VCaP (cell line): ENCODE data around the gene CAPN15.

Experiments
- H3K27ac ChIP-seq: fragments of 450-650 bp; 2 replicates; pipeline ENCODE4 v1.5.1; 2017
- TF ChIP-seq, protein P1 (sequence below): fragments of 450-650 bp; conservative IDR thresholded peaks from 2 replicates; pipeline ENCODE4 v1.5.1; 2017; ENCODE audit warnings: mild to moderate bottlenecking, moderate library complexity

CAPN15 gene

DNA sequence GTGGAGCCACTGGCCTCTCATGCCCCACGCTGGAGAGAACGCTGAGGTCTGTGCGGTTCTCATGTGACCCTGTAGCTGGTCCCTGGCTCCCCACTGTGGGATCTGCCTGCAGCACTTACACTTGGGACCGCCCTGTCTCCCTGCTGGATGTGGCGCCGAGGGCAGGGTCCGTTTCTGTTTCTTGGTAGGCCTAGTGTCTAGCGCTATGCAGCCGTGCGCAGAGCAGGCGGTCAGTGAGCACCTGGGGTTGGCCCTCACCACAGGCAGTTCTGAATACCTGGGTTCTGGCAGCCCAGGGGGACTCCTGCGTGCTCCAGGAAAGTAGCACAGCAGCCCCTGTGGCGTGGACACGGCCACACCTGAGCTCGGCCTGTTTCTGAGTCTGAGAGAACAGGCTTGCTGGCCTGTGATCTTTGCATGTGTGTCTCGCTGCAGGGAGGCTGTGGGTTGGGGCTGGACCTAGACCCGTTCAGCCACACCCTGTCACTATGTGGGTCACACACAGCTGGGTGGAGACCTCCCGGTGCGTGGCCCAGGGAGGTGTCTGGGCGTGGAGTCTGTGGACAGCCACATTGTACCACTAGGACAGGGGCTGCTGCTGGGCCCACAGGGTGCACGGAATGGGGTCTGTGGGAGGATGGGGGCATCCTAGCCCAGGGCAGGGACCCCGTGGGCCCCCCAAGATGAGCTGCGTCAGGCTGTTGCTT lies 2.8 kb downstream of the CAPN15 start:
- H3K27ac ChIP-seq: no peak overlapping the region
- TF ChIP-seq, protein P1, sequence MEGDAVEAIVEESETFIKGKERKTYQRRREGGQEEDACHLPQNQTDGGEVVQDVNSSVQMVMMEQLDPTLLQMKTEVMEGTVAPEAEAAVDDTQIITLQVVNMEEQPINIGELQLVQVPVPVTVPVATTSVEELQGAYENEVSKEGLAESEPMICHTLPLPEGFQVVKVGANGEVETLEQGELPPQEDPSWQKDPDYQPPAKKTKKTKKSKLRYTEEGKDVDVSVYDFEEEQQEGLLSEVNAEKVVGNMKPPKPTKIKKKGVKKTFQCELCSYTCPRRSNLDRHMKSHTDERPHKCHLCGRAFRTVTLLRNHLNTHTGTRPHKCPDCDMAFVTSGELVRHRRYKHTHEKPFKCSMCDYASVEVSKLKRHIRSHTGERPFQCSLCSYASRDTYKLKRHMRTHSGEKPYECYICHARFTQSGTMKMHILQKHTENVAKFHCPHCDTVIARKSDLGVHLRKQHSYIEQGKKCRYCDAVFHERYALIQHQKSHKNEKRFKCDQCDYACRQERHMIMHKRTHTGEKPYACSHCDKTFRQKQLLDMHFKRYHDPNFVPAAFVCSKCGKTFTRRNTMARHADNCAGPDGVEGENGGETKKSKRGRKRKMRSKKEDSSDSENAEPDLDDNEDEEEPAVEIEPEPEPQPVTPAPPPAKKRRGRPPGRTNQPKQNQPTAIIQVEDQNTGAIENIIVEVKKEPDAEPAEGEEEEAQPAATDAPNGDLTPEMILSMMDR: no peak

DNA sequence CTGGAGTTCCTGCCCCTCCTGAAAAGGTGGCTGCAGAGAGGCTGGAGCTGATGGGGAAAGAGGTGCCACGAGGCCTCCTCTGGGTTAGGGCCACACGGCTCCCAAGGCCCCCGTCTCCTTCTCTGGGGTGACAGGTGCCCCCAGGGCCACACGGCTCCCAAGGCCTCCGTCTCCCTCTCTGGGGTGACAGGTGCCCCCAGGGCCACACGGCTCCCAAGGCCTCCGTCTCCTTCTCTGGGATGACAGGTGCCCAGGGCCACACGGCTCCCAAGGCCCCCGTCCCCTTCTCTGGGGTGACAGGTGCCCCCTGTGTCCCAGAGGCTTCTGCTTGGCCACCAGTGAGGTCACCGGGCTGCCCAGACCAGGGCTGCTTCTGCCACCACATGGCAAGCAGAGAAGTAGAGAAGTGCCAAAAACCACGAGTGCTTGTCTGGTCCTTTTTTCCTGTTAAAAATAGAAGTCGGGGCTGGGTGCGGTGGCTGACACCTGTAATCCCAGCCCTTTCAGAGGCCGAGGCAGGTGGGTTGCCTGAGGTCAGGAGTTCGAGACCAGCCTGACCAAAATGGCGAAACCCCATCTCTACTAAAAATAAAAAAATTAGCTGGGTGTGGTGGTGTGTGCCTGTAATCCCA lies 4.1 kb downstream of the CAPN15 start:
- TF ChIP-seq, protein P1: no peak
- H3K27ac ChIP-seq: no peak overlapping the region

DNA sequence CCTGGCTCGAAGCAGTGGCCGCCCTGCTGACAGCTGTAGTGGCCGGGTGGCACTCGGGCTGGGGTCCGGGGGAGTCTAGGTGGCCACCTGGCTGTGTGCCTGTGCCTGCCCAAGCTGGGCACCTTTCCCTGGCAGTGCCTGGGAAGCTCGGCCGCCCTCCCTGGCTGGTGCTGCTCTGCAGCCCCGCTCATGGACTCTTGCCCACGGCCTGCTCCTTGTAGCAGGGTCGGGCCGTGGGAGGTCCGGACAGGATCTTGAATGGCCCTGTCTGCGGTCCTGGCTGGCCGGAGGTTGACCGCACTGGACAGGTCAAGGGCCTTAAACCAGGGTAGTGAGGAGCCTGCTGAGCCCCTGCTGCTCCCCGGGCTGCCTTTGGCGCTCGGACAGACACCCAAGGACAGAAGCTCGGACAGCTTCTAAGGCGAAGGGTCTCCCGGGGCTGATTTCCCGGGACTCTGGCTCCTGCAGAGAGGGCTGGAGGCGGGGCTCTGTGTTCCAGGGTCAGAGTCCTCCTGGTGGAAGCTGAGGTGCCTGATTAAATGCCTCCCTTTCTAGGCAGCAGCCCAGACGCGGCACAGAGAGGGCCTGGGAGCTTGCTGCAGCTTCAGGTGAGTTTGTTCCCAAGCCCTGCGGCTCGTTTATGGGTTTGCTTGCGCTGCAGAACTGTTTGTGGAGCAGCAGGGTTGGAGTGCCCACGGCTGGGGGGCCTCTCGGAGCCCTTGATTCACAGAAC lies 6.0 kb downstream of the CAPN15 start:
- TF ChIP-seq, protein P1: no peak
- no peak overlapping the region for H3K27ac ChIP-seq

DNA sequence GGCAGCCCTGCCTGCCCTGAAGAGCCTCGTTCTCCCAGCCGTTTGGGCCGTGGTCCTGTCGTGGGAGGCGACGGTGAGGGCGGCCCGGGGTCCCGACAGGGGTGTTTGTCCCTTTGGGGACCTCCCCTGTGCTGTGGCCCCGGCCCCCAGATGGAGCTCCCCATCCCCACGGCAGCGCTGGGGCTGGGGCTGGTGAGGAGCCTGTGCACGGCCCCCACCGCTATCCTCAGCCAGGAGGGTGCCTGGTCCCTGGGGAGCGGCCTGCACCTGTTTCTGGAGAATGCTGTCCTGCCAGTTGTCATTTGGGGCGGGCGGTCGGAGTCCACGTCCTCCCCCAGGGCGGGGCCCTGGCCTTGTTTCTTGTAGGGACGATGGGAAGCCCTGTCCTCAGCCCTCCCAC lies 6.6 kb downstream of the CAPN15 start:
- TF ChIP-seq, protein P1: no peak
- no peak overlapping the region for H3K27ac ChIP-seq

DNA sequence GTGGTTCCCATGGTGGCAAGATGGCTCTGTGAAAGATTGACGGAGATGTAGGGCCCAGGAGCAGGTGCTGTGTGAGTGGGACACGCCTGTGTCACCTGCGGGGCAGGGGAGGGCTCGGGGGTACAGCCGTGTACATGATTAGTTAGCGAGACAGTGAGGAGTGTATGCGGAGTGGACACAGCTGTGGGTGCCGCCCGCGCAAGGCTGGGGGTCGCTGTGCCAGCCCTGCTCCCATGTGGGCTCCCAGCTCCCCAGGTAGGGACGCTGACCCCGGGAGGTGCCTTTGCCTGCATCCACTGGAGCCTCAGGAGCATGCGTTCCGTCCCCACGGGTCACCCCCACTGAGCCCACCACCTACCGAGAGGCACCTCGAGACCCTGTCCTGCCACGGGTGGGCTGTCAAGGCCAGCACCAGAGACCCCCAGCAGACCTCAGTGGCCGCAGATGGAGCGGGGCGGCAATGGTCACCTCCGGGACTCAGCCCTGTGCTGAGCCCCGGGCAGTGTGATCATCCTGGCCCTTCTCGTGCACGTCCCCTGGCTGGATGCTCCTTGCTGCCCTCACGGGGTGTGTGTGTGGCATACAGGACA lies 7.4 kb downstream of the CAPN15 start:
- no peak overlapping the region for H3K27ac ChIP-seq
- TF ChIP-seq, protein P1: no peak

DNA sequence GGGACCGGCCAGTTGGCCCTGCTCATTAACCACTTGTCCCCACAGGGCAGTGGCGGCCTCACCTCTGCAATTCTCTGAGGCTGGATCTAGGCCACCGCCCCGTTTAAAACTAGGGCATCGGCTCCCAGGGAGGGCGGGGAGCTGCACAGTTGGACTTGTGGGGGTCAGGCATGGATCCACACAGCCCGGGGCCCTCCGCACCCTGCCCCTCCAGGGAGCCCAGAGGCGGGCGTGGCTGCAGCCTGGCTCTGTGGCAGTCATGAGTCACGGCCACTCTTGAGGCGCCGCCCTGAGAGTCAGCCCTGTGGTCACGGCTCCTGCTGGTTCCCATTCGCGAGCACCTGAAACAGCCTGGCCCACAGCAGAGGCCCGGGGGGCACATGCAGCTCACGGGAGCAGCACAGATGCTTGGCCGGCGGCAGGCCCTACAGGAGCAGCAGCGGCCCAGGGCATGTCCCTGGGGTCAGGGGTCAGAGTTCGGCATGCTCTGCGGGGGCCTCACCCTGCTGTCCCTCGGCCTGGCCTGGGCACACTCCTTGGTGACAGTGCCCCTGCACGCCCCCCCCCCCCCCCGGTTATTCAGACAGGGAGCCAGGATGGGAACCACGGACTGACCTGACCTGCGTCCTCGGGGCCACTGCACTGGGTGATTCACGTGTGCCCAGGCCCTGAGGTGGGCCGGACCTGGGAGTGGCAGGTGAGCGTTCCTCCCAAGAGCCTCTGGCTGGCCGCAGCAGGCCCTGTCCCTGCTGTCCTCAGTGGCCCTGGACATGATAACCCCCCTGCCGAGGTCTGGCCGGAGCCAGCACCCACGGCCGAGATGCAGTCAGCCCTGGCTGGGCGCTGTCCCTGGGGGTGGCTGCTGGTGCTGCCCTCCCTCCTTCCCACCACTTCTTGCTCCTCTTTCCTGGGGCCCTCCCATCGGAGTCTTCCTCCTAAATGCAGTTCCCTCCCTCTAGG lies 8.2 kb downstream of the CAPN15 start:
- no peak overlapping the region for H3K27ac ChIP-seq
- TF ChIP-seq, protein P1: no peak
